HG02840 (cell line): Measurements from ENCODE around the gene DPP6.

Source experiments
- ATAC-seq: cut with Tn5 transposase; IDR thresholded peaks from one replicate; pipeline ENCODE4 v1.9.1; 2021; ENCODE audit warnings: mild to moderate bottlenecking, moderate library complexity, moderate number of reproducible peaks; ENCODE audit not compliant: unreplicated experiment, low FRiP score

Gene DPP6

DNA sequence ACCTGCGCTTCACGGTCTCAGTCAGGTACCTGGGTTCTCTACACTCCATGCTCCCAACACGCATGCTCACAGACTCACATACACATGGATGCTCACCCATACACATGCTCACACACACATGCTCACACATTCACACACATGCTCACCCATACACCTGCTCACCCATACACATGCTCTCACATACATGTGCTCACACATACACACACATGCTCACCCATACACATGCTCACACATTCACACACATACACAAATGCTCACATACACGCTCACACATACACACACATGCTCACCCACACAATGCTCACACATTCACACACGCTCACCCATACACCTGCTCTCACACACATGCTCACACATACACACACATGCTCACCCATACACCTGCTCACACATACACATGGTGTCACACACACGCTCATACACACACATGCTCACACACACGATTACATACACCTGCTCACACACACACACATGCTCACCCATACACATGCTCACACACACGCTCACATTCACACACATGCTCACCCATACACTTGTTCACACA, 830.8 kb downstream of the DPP6 start:
- ATAC-seq = no peak

DNA sequence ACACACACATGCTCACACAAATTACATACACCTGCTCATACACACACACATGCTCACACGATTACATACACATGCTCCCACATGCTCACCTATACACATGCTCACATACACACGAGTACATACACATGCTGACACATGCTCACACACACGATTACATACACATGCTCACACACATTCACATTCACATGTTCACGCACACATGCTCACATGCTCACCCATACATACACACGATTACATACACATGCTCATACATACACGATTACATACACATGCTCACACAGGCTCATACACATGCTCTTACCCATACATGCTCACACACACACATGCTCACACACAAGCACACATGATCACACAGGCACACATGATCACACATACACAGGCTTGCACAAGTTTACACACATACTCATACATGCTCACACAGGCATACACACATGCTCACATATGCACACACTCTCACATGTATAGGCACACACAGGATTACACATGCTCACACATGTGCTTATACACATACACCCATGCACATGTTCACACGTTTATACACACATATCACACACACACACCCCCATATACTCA, 832.2 kb downstream of the DPP6 start:
- ATAC-seq = no peak

DNA sequence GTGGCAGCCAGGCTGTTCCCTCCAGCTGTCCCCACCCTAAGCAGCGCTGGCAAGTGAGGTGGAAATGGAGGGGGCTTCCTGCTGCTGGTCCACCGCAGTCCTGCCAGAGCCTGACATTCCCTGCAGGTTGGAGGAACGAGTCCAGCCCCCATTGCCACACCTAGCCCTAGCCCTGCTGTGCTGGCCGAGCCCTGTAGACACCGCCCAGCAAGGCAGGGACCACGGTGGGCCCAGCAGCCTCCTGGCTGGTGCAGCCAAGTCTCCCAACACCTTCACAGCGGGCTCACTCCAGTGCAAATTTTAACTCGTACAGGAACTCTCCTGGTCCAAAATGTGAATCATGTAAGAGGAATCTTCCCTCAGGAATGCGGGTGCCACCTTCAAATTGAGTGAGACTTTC, 834.4 kb downstream of the DPP6 start:
- ATAC-seq = no peak

DNA sequence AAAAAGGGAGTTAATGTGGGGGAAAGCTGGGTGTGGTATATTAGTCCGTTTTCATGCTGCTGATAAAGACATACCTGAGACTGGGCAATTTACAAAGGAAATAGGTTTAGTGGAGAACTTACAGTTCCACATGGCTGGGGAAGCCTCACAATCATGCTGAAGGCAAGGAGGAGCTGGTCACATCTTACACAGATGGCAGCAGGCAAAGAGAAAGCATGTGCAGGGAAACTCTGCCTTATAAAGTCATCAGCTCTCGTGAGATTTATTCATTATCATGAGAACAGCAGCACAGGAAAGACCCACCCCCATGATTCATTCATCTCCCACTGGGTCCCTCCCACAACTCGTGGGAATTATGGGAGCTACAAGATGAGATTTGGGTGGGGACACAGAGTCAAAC, 836.5 kb downstream of the DPP6 start:
- ATAC-seq = no peak

DNA sequence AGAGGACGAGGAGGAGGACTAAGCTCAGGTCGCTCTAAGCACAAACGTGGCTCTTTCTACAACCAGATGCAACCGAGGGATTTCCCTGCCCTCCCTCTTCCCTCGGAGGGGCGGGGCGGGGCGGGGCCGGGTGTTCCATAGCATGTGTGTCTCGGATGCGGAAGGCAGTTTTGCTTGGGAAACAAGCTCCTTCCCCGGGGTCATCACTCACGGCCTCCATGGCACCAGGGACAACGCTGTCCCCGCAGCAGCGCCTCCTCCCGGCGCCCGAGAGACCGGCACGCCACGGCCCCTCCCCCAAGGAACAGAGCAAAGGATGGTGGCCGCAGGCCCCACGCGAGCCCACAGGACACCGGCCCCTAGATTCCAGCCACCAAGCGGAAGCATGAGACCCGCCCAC, 840.3 kb downstream of the DPP6 start:
- ATAC-seq = no peak

DNA sequence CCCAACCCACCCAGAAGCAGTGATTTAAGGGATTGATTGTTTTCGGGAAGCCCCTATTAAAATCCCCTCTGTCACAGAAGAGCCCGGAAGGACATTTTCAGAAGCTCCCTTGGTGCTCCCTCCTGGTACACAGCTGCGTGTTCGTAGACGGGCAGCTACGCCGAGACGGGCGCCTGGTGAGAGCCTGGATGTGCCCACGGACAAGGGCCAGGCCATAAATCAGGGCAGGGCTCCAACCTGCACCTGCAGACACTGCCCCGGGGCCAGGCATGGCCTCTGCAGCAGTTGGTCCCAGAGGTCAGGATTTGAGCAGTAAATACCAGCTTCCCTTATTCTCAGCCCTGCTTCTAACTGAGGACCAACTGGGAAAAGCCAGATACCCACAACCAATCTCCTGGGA, 843.9 kb downstream of the DPP6 start:
- ATAC-seq = no peak

DNA sequence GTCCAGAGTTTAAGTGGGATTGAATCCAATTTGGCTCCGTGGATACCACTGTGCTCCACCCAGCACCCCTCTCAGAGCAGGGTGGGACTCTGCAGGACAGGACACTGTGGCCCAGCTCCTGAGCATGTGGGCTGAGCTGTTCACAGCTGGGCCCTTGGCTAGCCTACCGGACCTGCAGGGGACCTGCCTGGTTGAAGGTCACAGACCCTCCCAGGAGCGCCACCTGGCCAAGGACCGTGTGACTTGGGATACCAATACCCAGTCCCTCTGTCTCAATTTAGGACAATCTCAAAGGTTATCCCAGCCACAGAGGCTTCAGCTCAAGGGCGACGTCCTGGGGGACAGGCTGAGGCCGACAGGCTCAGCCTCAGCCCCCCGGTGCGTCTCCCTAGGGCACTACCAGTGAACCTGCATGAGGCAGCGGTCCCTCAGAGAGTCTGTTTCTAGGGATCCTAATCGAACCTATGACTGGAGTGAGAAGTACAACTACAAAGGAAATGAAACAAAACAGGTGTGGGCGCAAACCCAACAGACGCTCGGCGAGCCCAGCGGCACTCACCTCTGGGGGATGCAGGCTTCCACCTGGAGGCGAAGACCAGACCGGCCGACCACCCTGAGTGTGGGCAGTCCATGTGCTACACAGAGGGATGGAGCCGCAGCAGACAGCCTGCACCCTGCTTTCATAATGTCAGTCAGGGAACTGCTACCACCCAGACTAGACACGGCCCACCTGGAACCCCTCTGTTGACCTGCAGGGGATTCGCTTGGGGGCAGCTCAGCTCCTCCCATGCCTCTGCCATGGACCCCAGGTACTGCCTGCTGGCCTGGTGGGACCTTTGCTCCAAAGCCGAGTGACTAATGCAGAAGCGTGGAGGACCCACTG, 847.0 kb downstream of the DPP6 start:
- no peak for ATAC-seq

DNA sequence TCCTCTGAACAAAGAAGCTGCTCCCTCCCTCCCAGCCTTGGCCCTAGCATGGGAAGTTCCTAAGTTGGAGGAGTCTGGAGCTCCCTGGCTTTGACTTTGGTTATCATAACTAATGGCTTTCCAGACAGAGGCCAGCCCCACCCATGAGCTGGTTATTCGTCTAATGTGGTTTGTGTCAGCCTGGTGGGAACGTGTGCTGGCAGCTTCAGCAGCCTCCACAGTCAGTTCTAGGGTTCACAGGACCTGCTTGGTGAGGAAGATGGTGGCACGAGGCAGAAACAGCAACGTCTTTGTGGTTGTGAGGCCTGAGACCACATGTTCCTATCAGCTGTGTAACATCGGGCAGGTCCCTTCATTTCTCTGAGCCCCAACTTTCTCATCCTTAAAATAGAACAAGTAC, 847.7 kb downstream of the DPP6 start:
- ATAC-seq = no peak

DNA sequence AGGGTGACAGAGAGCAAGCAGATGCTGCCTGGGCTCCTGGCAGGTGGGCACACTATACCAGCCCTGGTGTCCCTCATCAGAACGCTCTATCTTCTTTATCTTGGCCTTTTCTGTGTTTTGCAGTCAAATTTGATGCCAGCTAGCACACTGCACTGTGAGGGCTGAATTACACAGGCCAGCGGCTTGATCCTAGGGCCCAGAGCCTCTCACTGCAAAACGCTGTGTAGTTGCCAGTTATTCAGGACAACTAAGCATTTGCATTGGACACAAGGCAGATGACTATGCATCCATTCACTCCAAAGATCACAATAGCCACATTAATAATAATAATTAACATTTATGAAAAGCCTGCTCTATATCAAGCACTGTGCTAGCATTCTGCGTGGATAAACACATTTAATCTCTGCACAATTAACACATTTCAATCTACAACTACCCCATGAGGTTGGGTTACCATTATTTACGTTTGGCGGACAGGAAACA, 850.4 kb downstream of the DPP6 start:
- no peak for ATAC-seq

DNA sequence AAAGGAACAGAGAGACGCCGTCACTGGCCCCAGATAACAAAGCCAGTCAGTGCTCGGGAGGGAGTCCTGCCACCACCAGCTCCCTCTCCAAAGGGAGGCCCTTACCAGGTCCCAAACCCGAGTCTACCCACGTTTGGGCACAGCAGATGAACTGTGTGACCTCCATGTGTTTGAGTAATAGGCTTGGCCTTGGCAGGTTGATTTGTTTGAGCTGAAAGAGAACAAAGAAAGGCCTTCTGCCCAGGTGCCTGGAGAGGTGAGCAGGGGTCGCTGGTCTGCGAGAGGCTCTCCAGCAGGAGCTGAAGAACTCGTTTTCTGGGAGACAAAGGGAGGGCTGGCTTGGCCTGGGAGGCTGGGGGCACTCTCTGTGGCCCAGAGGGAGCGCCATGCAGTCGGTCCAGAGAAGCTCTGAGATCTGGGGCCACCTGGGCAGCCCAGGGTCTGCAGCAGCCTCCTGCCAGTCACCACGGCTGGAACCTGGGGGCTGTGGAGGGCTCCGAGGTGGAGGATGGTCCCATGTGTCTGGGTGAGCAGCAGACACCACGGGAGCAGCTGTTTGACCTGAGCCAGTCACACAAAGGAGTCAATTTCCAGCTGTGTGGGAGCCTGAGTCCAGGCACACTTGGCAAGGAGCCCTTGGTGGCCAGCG, 851.0 kb downstream of the DPP6 start:
- ATAC-seq = no peak

DNA sequence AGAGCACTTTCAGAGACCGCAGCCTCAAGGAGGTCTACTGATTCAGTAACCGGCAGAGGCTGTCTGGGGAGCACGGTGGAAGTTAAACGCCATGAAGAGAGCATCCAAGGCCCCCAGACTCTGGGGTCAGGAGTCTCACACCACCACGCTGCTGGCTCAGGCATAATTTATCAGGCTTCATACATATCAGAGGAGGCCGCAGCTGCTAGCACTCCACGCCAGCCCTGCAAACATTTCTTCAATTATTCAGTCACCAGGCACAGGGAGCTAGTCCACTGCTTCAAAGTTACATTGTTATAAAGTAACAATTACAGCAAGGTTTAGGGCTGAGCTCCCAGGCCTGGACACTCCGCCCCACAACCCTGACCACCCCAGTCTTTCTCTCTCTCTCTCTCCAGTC, 852.9 kb downstream of the DPP6 start:
- ATAC-seq = no peak

DNA sequence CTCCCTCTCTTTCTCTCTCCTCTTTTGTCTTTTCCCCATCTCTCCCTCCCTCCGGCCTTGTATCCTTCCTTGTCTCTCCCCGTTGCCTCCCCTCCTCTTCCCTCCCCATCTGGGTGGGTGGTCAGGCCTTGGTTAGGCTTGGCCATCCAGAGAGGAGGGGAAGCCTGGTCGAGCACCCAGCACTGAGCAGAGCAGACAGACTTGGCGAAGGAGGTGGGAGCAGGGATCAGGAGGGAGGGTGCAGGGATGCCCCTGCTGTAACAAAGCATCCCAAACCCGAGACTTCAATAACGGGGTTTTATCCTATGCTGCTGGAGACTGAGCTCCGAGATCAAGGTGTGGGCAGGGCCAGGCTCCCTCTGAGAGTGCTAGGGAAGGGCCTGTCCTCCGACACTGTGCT, 853.4 kb downstream of the DPP6 start:
- ATAC-seq = no peak

DNA sequence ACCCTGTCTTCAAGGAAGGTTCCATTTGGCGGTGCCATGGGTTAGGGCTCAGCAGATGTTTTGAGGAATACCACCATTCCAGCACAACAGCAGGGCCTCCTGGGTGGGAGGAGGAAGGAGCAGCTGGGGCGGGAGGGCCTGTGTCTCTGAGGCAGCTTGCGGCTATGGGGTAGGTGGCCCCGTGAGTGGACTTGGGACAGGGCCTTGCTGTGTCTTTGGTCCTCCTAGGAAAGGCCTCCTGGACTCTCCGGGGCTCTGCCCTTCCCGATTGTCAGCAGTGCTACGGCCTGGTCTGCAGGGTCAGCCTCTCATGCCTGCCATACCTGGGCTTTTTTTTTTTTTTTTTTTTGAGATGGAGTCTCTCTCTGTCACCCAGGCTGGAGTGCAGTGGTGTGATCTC, 854.0 kb downstream of the DPP6 start:
- ATAC-seq = no peak

DNA sequence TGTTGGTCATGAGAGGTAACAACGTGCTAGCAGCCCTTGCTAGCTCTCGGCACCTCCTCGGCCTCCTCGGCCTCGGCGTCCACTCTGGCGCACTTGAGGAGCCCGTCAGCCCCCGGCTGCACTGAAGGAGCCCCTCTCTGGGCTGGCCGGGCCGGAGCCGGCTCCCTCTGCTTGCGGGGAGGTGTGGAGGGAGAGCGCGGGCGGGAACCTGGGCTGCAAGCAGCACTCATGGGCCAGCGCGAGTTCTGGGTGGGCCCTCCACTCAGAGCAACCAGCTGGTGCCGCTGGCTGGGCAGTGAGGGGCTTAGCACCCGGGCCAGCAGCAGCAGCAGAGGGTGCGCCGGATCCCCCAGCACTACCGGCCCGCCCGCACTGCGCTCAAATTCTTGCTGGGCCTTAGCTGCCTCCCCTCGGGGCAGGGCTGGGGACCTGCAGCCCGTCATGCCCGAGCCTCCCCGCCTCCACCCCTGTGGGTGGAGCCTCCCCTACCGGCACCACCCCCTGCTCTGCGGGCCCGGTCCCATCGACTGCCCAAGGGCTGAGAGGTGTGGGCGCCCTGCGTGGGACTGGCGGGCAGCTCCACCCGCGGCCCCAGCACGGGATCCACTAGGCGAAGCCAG, 854.6 kb downstream of the DPP6 start:
- ATAC-seq = no peak

DNA sequence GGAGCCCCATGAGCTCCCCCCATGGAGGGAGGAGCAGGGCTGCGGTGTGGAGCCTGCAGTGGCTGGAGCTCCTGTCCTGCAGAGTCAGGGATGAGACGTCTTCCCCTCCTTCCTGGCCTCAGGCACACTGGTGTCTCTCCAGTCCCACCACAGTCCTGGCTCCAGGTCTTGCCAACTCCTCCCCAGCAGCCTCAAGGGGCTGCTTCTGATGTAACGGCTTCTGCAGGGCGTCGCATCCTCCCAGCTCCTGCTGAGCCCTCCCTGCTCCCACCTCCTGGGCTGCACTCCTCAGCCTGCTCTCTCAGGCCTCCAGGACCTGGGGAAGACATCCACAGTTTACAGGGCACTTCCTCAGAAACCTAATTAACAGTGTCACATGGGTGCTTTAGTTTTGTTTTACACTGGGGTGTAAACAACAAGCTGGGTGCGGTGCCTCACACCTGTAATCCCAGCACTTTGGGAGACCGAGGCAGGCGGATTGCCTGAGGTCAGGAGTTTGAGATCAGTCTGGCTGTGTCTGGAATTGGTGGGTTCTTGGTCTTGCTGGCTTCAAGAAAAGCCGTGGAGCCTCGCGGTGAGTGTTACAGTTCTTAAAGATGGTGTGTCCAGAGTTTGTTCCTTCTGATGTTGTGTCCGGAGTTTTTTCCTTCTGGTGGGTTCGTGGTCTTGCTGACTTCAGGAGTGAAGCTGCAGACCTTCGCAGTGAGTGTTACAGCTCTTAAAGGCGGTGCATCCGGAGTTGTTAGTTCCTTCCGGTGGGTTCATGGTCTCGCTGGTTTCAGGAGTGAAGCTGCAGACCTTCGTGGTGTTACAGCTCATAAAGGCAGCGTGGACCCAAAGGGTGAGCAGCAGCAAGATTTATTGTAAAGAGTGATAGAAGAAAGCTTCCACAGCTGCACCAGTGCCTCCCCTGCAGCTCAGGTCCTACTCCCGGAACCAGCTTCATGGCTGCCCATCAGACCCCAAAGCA, 855.7 kb downstream of the DPP6 start:
- ATAC-seq = no peak

DNA sequence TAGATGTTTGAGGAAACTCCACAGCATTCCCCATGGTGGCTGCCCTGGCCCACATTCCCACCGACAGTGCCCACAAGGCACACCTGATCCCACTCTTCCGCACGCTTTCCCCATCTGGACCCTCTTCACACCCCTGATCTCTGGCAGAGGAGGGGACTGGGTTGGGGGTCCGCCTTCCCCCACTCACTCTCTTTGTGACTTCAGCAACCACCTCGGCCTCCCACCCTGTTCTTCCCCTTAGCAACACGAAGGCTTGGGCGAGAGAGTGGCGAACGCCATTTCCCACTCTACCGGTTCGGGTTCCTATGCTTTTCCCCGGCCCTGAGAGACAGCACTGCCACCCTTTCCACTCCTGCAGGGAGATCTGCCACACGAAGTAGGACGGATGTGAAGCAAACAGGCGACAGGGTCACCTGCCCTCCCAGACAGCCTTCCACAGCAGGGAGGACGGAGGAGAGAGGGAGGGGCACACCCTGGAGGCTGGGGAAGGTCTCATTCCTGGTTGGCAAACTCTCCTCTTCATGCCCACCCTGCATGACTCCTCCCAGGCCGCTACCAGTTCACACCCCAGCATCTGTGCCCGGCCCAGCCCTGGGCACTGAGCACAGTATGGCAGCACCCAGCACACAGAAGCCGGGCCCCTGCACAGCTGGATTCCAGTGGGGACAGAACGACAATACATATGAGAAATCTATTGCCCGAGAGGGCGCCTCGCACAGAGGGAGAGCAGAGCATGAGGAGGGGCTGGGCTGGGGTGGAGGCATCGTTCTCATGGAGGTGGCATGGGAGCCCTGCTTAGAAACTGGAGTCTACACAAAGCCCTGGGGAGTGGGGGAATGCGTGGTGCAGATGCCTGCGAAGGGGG, 857.3 kb downstream of the DPP6 start:
- no peak for ATAC-seq

DNA sequence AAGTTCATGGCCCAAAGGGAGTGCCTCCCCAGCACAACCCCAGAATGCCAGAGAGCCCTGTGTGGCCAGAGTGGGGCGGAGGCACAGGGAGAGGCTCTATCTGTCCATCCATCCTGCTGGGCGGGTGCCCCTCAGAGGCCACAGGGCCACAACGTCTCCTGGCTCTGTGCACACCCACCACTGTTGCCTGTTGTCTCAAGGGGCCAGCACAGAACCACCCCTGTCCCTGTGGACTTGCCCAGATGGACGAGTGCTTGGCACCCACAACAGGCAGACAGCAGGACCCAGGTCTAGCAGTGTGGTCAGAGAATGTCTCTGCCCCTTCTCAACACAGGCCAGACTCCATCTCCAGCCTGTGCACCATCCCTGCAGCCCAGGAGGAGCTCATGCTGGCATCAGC, 857.9 kb downstream of the DPP6 start:
- no peak for ATAC-seq

DNA sequence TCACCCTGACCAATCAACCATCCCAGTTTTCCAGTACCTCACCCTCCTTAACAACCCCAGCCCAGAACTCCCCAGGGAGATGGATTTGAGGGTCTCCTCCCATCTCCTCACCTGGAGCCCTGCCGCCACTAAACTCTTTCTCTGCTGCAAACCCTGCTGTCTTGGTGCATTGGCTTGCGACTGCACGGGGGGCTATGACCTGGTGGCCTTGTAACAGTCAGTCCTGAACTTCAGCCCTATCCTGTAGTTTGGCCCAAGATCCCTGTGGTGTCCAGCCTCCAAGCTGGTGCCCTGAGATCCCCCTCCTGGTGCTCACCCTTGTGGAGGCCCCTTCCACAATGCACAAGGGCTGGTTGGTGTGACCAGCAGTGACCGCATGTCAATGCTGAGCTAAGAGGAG, 858.8 kb downstream of the DPP6 start:
- ATAC-seq = no peak

DNA sequence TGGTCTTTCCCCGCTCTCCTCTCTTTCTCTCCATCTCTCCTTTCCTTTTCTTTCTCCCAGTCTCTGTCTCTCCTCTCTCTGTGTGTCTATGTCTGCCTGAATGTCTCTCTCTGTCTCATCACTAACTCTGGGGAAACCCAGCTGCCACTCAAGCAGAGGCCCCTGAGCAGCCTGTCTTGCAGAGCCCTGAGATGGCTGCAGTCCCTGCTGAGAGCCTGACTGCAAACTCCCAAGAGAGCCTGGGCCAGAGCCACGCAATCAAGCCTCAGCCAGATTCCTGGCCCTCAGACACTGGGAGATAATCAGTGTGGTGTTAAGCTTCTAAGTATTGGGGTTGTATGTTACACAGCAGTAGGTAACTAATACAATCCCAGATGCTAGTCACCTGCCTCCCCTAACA, 859.2 kb downstream of the DPP6 start:
- ATAC-seq = no peak
